H1 (cell line): ENCODE data around the gene NIM1K. TPM values are rescaled to one million over a fixed set of nuclear protein-coding genes. Genes with fewer than 3 reads are reported as not detected.

Experiments used
- CTCF ChIA-PET: fragments of 300-600 bp; sonication (Branson Sonifier 250); formaldehyde crosslinking; loops from one replicate; lab custom pipeline; 2021; ENCODE audit not compliant: partially characterized antibody; lab: Charles Lee
- POLR2A ChIA-PET: fragments of 300-600 bp; sonication (Branson Sonifier 250); formaldehyde crosslinking; loops from one replicate; lab custom pipeline; 2021; ENCODE audit warnings: inconsistent platforms; ENCODE audit not compliant: partially characterized antibody; lab: Charles Lee
- DNase-seq, 2 experiments: peaks; one replicate each; pipeline versions ENCODE4 v3.0.0 to v3.0.0-alpha.2; 2010 to 2022; ENCODE audit warnings: low spot score in 2 of 2, low read depth in 1 of 2, mixed read lengths in 1 of 2
- FAIRE-seq: peaks from 2 replicates; lab custom pipeline; 2011; peaks lifted over from hg19 to GRCh38; lab: Jason Lieb, UNC
- H2AFZ ChIP-seq: 2 replicates; pipeline ENCODE4 v1.8.1; 2012; ENCODE audit warnings: low read length, inconsistent platforms
- H2AK5ac ChIP-seq: 2 replicates; pipeline ENCODE4 v1.6.1; 2013; ENCODE audit warnings: low read depth, low read length
- H2BK120ac ChIP-seq: replicated peaks from 2 replicates; pipeline ENCODE3; 2013; ENCODE audit warnings: low read depth, low read length, inconsistent platforms
- H2BK12ac ChIP-seq: 2 replicates; pipeline ENCODE4 v1.6.1; 2013; ENCODE audit warnings: low read depth, low read length
- H2BK15ac ChIP-seq: 2 replicates; pipeline ENCODE4 v1.6.1; 2013; ENCODE audit warnings: low read length
- H2BK20ac ChIP-seq: 2 replicates; pipeline ENCODE4 v1.6.1; 2013; ENCODE audit warnings: low read length
- H2BK5ac ChIP-seq: 2 replicates; pipeline ENCODE4 v1.6.1; 2013; ENCODE audit warnings: low read depth, low read length
- H3K14ac ChIP-seq: 2 replicates; pipeline ENCODE4 v1.6.1; 2013; ENCODE audit warnings: inconsistent platforms; ENCODE audit not compliant: insufficient read length
- H3K18ac ChIP-seq: 2 replicates; pipeline ENCODE4 v1.6.1; 2013; ENCODE audit warnings: low read length; ENCODE audit errors: extremely low read depth
- H3K23ac ChIP-seq: 2 replicates; pipeline ENCODE4 v1.6.1; 2013; ENCODE audit warnings: inconsistent platforms; ENCODE audit not compliant: insufficient read length
- H3K23me2 ChIP-seq: 2 replicates; pipeline ENCODE4 v1.6.1; 2013; ENCODE audit warnings: low read depth, low read length
- H3K27ac ChIP-seq: 2 replicates; pipeline ENCODE4 v1.6.1; 2011; ENCODE audit warnings: low read depth, low read length, inconsistent platforms
- H3K27me3 ChIP-seq, 4 experiments: replicated peaks in 1 of 4; 1 replicate in 1 of 4; 2 replicates in 3 of 4; pipeline versions ENCODE4 v1.6.1 to v1.8.1; 2011 to 2013; ENCODE audit warnings: low read length in 3 of 4, mild to moderate bottlenecking in 3 of 4, inconsistent platforms in 2 of 4, mixed read lengths in 2 of 4, moderate library complexity in 1 of 4; ENCODE audit not compliant: control insufficient read depth in 3 of 4, insufficient read depth in 3 of 4; ENCODE audit errors: extremely low read depth in 1 of 4
- H3K36me3 ChIP-seq, 4 experiments: 2 replicates each; pipeline versions ENCODE4 v1.6.1 to v1.8.1; 2011 to 2013; ENCODE audit warnings: mild to moderate bottlenecking in 4 of 4, low read length in 3 of 4, moderate library complexity in 2 of 4, control low read depth in 1 of 4, inconsistent platforms in 1 of 4; ENCODE audit not compliant: insufficient read depth in 4 of 4, control insufficient read depth in 2 of 4
- H3K4ac ChIP-seq: replicated peaks from 2 replicates; pipeline ENCODE3; 2013; ENCODE audit warnings: low read length, low read depth, mixed read lengths, inconsistent platforms; ENCODE audit not compliant: insufficient read length
- H3K4me1 ChIP-seq, 4 experiments: replicated peaks in 1 of 4; 1 replicate in 1 of 4; 2 replicates in 3 of 4; pipeline versions ENCODE4 v1.6.1 to v1.8.1; 2011 to 2013; ENCODE audit warnings: low read length in 3 of 4, inconsistent platforms in 2 of 4, mixed read lengths in 1 of 4; ENCODE audit not compliant: insufficient read depth in 4 of 4, control insufficient read depth in 3 of 4
- H3K4me2 ChIP-seq, 2 experiments: 2 replicates each; pipeline versions ENCODE4 v1.6.1 to v1.8.1; 2011 to 2013; ENCODE audit warnings: low read depth in 2 of 2, low read length in 2 of 2, control low read depth in 1 of 2, inconsistent platforms in 1 of 2, mild to moderate bottlenecking in 1 of 2; ENCODE audit not compliant: insufficient read depth in 1 of 2
- H3K4me3 ChIP-seq, 4 experiments: fragments of 200-600, 300-600 bp in 1 of 4; sonication (generic), shearing (Covaris generic), sonication (Bioruptor Twin) in 1 of 4; 2 replicates each; pipeline versions ENCODE4 v1.5.1 to v1.8.1; 2011 to 2016; ENCODE audit warnings: low read length in 4 of 4, low read depth in 3 of 4, control low read depth in 2 of 4, inconsistent platforms in 2 of 4, mild to moderate bottlenecking in 2 of 4, mixed read lengths in 1 of 4, moderate library complexity in 1 of 4; ENCODE audit not compliant: insufficient read depth in 2 of 4; ENCODE audit errors: extremely low read depth in 1 of 4
- H3K56ac ChIP-seq: replicated peaks from 2 replicates; pipeline ENCODE3; 2013; ENCODE audit warnings: low read depth, mild to moderate bottlenecking, mixed read lengths, low read length, inconsistent platforms; ENCODE audit not compliant: insufficient read length
- H3K79me1 ChIP-seq: 2 replicates; pipeline ENCODE4 v1.6.1; 2013; ENCODE audit warnings: low read depth, low read length, control low read depth
- H3K79me2 ChIP-seq, 2 experiments: 2 replicates each; pipeline versions ENCODE4 v1.6.1 to v1.8.1; 2012 to 2013; ENCODE audit warnings: low read length in 2 of 2, mild to moderate bottlenecking in 2 of 2, inconsistent platforms in 1 of 2; ENCODE audit not compliant: insufficient read depth in 2 of 2, control insufficient read depth in 1 of 2
- H3K9ac ChIP-seq, 4 experiments: replicated peaks in 1 of 4; 1 replicate in 1 of 4; 2 replicates in 3 of 4; pipeline versions ENCODE4 v1.6.1 to v1.8.1; 2011 to 2013; ENCODE audit warnings: low read depth in 3 of 4, low read length in 3 of 4, control low read depth in 2 of 4, mild to moderate bottlenecking in 2 of 4, moderate library complexity in 2 of 4, inconsistent platforms in 1 of 4; ENCODE audit errors: extremely low read depth in 1 of 4
- H3K9me3 ChIP-seq, 2 experiments: 2 replicates each; pipeline versions ENCODE4 v1.6.1 to v1.8.1; 2012 to 2013; ENCODE audit warnings: mild to moderate bottlenecking in 2 of 2, moderate library complexity in 2 of 2, control low read depth in 1 of 2, inconsistent platforms in 1 of 2, low read depth in 1 of 2, low read length in 1 of 2, mixed read lengths in 1 of 2; ENCODE audit not compliant: insufficient read depth in 2 of 2
- H4K20me1 ChIP-seq, 2 experiments: replicated peaks in 1 of 2; 2 replicates each; pipeline versions ENCODE3 to v1.8.1; 2011 to 2013; ENCODE audit warnings: inconsistent platforms in 2 of 2, low read length in 2 of 2, mild to moderate bottlenecking in 1 of 2; ENCODE audit not compliant: insufficient read depth in 2 of 2, control insufficient read depth in 1 of 2
- H4K5ac ChIP-seq: 2 replicates; pipeline ENCODE4 v1.6.1; 2013; ENCODE audit warnings: low read length, low read depth, mixed read lengths, inconsistent platforms; ENCODE audit not compliant: insufficient read length
- H4K8ac ChIP-seq: 2 replicates; pipeline ENCODE4 v1.8.0; 2013; ENCODE audit warnings: mild to moderate bottlenecking, moderate library complexity, low read length, inconsistent platforms; ENCODE audit not compliant: insufficient read depth; ENCODE audit errors: extremely low read depth
- H4K91ac ChIP-seq: replicated peaks from 2 replicates; pipeline ENCODE3; 2013; ENCODE audit warnings: low read length, mixed read lengths, inconsistent platforms; ENCODE audit not compliant: insufficient read length
- CBX5 ChIP-seq: fragments of 300-800, 300-1000 bp; sonication (generic); IDR thresholded peaks from 2 replicates; pipeline ENCODE4 v1.7.1; 2016; ENCODE audit warnings: antibody characterized with exemption, low read length, low read depth
- EZH2 ChIP-seq: fragments of 200-600 bp; sonication (generic); IDR thresholded peaks from 2 replicates; pipeline ENCODE4 v1.7.1; 2012; ENCODE audit warnings: low read depth, mild to moderate bottlenecking, moderate library complexity, low read length, inconsistent platforms; ENCODE audit not compliant: severe bottlenecking
- FOSL1 ChIP-seq: IDR thresholded peaks from 2 replicates; pipeline ENCODE4 v1.6.1; 2011; ENCODE audit warnings: mild to moderate bottlenecking, low read depth, low read length, moderate library complexity; ENCODE audit not compliant: insufficient read depth
- GABPA ChIP-seq: IDR thresholded peaks from 2 replicates; pipeline ENCODE4 v1.6.1; 2011; ENCODE audit warnings: mild to moderate bottlenecking, low read length, moderate library complexity, borderline replicate concordance; ENCODE audit not compliant: insufficient read depth
- POU5F1 ChIP-seq: IDR thresholded peaks from 2 replicates; pipeline ENCODE4 v1.6.1; 2011; ENCODE audit warnings: low read depth, mild to moderate bottlenecking, low read length, moderate library complexity
- RNF2 ChIP-seq: fragments of 200-900, 300-1000 bp; sonication (generic); IDR thresholded peaks from 2 replicates; pipeline ENCODE4 v1.7.1; 2016; ENCODE audit warnings: borderline replicate concordance, low read depth, mild to moderate bottlenecking, antibody characterized with exemption, low read length; ENCODE audit not compliant: poor library complexity, severe bottlenecking; ENCODE audit errors: missing control alignments
- YY1 ChIP-seq: IDR thresholded peaks from 2 replicates; pipeline ENCODE4 v1.6.1; 2011; ENCODE audit warnings: low read depth, mild to moderate bottlenecking, low read length
- WGBS, 2 experiments: shearing (Covaris generic) in 1 of 2; methylation state at CpG; one replicate each; pipeline versions ENCODE4 v1.1.6 to v1.1.7; 2013 to 2015; ENCODE audit warnings: low lambda C conversion rate in 2 of 2, mixed read lengths in 2 of 2, inconsistent platforms in 1 of 2, low coverage in 1 of 2, missing lambda C conversion rate in 1 of 2; ENCODE audit not compliant: insufficient replicate concordance in 2 of 2, insufficient coverage in 1 of 2, insufficient read length in 1 of 2; ENCODE audit errors: extremely low coverage in 1 of 2, missing lambda C conversion rate in 1 of 2; 5-methylcytosine and 5-hydroxymethylcytosine counted together
- polyA plus RNA-seq, 7 experiments: library from polyadenylated mRNA; depleted of rRNA in 3 of 7; stranded (reverse) in 5 of 7; unstranded in 2 of 7; fragments of >200 nt in 5 of 7; fragments of 200-250 nt in 2 of 7; gene quantifications; 1 replicate in 5 of 7; 2 replicates in 1 of 7; 4 replicates in 1 of 7; pipeline versions ENCODE4 v1.2.1 to v1.2.3, GENCODE V29; 2011 to 2013; ENCODE audit warnings: missing spikeins in 2 of 7, mixed read lengths in 2 of 7
- total RNA-seq: library from RNA; stranded (reverse); fragmentation: NEBNext Ultra II Directional; extraction: Animal tissue kit (Norgen Biotek cat#: 25700); gene quantifications from 2 replicates; pipeline ENCODE4 v1.2.1, GENCODE V29; 2021
- TF ChIP-seq, protein P1 (sequence below): IDR thresholded peaks from 2 replicates; pipeline ENCODE4 v1.6.1; 2012; ENCODE audit warnings: inconsistent platforms

Gene NIM1K
- total and polyA plus RNA-seq, 2 of the 8 experiments (the other 6 are each of a cell fraction or from before 2014, with no cell fraction given), result not detected

DNA sequence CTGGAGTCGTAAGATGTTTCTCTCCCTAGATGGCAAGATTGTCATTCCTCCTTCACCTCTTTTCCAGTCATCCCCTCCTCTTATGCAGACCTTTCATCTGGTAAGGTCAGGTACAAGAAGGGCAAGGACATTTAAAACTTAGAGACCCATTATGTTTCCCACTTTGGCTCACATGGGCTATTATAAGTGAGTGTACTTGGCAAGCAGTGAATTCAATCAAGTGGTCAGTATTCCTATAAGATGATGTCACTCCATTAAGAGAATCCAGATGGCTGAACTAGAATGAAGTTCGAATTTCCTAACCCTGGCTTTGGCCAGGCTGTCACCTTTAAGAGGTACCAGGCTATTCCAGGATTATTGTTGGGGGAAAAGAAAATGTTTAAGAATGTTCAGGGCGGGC lies 39.1 kb upstream of the NIM1K start:
- Histone ChIP-seq H4K91ac (no peak overlapping the region), H3K36me3 (peaks cover 0 to 2% (median 0%) of the 10 kb centered on the region in 4 experiments; a peak in 3 of 8 replicates), H4K5ac (no peak overlapping the region), H3K18ac (no peak overlapping the region), H3K23me2 (no peaks in the 10 kb centered on the region), H3K79me2 (peaks cover 0 to 19% of the 10 kb centered on the region in 2 experiments; a peak in 3 of 4 replicates), H3K9ac (no peak overlapping the region), H3K14ac (no peak overlapping the region), H3K79me1 (peaks cover 6% of the 10 kb centered on the region), H4K8ac (no peak overlapping the region), H2BK120ac (no peak overlapping the region), H3K9me3 (no peaks in the 10 kb centered on the region), H3K4me2 (no peak overlapping the region), H3K23ac (no peak overlapping the region), H3K27me3 (no peaks in the 10 kb centered on the region), H2BK15ac (no peak overlapping the region), H2AFZ (no peak overlapping the region), H3K27ac (no peak overlapping the region), H3K4me1 (peaks cover 0 to 3% (median 3%) of the 10 kb centered on the region in 4 experiments; a peak in 4 of 7 replicates), H4K20me1 (peaks cover 0 to 12% of the 10 kb centered on the region in 2 experiments), H2BK12ac (no peak overlapping the region), H3K4me3 (no peak overlapping the region), H2BK20ac (no peak overlapping the region), H2AK5ac (no peak overlapping the region), H3K56ac (no peak overlapping the region), H2BK5ac (no peak overlapping the region), H3K4ac (no peak overlapping the region)
- DNase-seq, result no peak
- 81% methylated on average over 3 of the region's 3 CpGs; no CpG with 5 or more reads in 1 of the 2 experiments for WGBS, 2 experiments
- POLR2A ChIA-PET, result no interaction called here
- CTCF ChIA-PET, result interaction anchor here (1.1 to 1.2 kb wide), 2 partner anchors 14 to 43 kb away, joined by 3 to 7 read pairs; no protein-coding TSS in a partner anchor
- no peak for FAIRE-seq
- no peak for TF ChIP-seq EZH2
- no peak for TF ChIP-seq FOSL1
- no peak for TF ChIP-seq YY1
- TF ChIP-seq GABPA, result no peak
- TF ChIP-seq, protein P1, sequence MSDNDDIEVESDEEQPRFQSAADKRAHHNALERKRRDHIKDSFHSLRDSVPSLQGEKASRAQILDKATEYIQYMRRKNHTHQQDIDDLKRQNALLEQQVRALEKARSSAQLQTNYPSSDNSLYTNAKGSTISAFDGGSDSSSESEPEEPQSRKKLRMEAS, result no peak
- no peak for TF ChIP-seq POU5F1
- no peak for TF ChIP-seq CBX5
- no peak for TF ChIP-seq RNF2
